ENCODE results near the gene PRDM13.

GRCh38 chr6:99575544-99576227 is 30.9 kb upstream of the PRDM13 start:
- TF ChIP-seq CTCF (IDR thresholded peaks at IDR 0.05) (no peak), EP300 (IDR thresholded peaks at IDR 0.05; ENCODE audit: low read depth) (no peak), POLR2A (IDR thresholded peaks at IDR 0.05) (no peak)

Data from transverse colon (tissue), 3 donors.